Gastroesophageal sphincter (tissue), 4 donors: ENCODE results near the gene CPNE6. TPM values are rescaled to one million over a fixed set of nuclear protein-coding genes. Genes with fewer than 3 reads are reported as not detected.

Experiments used
- ATAC-seq: fragments of 150-250 bp; one replicate; pipeline ENCODE4 v1.9.1; 2016; ENCODE audit warnings: mild to moderate bottlenecking, moderate library complexity
- H3K27ac ChIP-seq, 4 donors: fragments of 200-600 bp; sonication (generic) in 3 of 4; 1 replicate in 3 of 4; 2 replicates in 1 of 4; pipeline ENCODE4 v1.5.1; 2016 to 2019
- H3K27me3 ChIP-seq: fragments of 200-600 bp; sonication (generic); one replicate; pipeline ENCODE4 v1.5.1; 2019
- H3K36me3 ChIP-seq, 2 donors: fragments of 200-600 bp; sonication (generic); one replicate each; pipeline ENCODE4 v1.5.1; 2019; ENCODE audit warnings: control low read depth in 1 of 2
- H3K4me1 ChIP-seq, 3 donors: fragments of 200-600 bp; sonication (generic); 1 replicate in 2 of 3; 2 replicates in 1 of 3; pipeline ENCODE4 v1.5.1; 2016 to 2019; ENCODE audit warnings: control low read depth in 2 of 3
- H3K4me3 ChIP-seq, 2 donors: fragments of 200-600 bp; sonication (generic); one replicate each; pipeline ENCODE4 v1.5.1; 2019; ENCODE audit warnings: mild to moderate bottlenecking in 1 of 2, moderate library complexity in 1 of 2
- H3K9me3 ChIP-seq, 3 donors: fragments of 200-600 bp; sonication (generic); one replicate each; pipeline ENCODE4 v1.5.1; 2017 to 2019; ENCODE audit warnings: control low read depth in 2 of 3
- CTCF ChIP-seq, 4 experiments: fragments of 200-600 bp in 2 of 4; fragments of 450-650 bp in 2 of 4; sonication (generic) in 1 of 4; IDR thresholded peaks; one replicate each; pipeline ENCODE4 v1.5.1; 2017 to 2019; ENCODE audit warnings: antibody characterized with exemption in 4 of 4, mild to moderate bottlenecking in 2 of 4, moderate library complexity in 2 of 4
- EP300 ChIP-seq: sonication (generic); formaldehyde crosslinking; IDR thresholded peaks from one replicate; pipeline ENCODE4 v1.6.1; 2017; ENCODE audit warnings: antibody characterized with exemption, mild to moderate bottlenecking
- POLR2A ChIP-seq, 2 donors: fragments of 450-650 bp; IDR thresholded peaks; one replicate each; pipeline ENCODE4 v1.6.1; 2017; ENCODE audit warnings: antibody characterized with exemption in 2 of 2, mild to moderate bottlenecking in 2 of 2, moderate library complexity in 1 of 2
- POLR2AphosphoS5 ChIP-seq: sonication (generic); formaldehyde crosslinking; IDR thresholded peaks from one replicate; pipeline ENCODE4 v1.6.1; 2017; ENCODE audit warnings: antibody characterized with exemption
- WGBS, 2 donors: methylation state at CpG; one replicate each; pipeline ENCODE4 v1.1.5; 2018; ENCODE audit warnings: low coverage in 1 of 2; 5-methylcytosine and 5-hydroxymethylcytosine counted together
- total RNA-seq, 4 donors: library from RNA; depleted of rRNA; stranded (reverse); fragments of >200 nt; gene quantifications; one replicate each; pipeline ENCODE4 v1.1.0, GENCODE V29; 2016

Gene CPNE6
- total RNA-seq, 4 donors from 2014 or later = 1.5 TPM; not detected in 3

- Histone ChIP-seq H3K4me3 (no peak overlapping the region), H3K36me3 (no peaks in the 10 kb centered on the region), H3K27ac (no peak overlapping the region), H3K4me1 (peaks cover 0 to 18% (median 0%) of the 10 kb centered on the region in 3 donors), H3K9me3 (no peaks in the 10 kb centered on the region), H3K27me3 (no peaks in the 10 kb centered on the region)
- WGBS, 2 donors = 89% methylated on average over 3 of the region's 3 CpGs
- ATAC-seq = no peak
- TF ChIP-seq POLR2AphosphoS5 (no peak), POLR2A (IDR thresholded peaks at IDR 0.05) (no peak), CTCF (IDR thresholded peaks at IDR 0.05) (no peak), EP300 (no peak)
These were observed 12.1 kb downstream of the CPNE6 start for GRCh38 chr14:24083462-24083861.

GRCh38 chr14:24084440-24084839 lies 13.1 kb downstream of the CPNE6 start:
- Histone ChIP-seq H3K4me1 (peaks cover 0 to 18% (median 0%) of the 10 kb centered on the region in 3 donors), H3K9me3 (no peaks in the 10 kb centered on the region), H3K4me3 (no peak overlapping the region), H3K36me3 (no peaks in the 10 kb centered on the region), H3K27me3 (no peaks in the 10 kb centered on the region), H3K27ac (no peak overlapping the region)
- no peak for TF ChIP-seq CTCF (IDR thresholded peaks at IDR 0.05)
- no CpG with 5 or more reads among the region's 2 CpGs for WGBS, 2 donors
- no peak for ATAC-seq

GRCh38 chr14:24085215-24085614 lies 13.9 kb downstream of the CPNE6 start:
- H3K27me3 ChIP-seq = no peaks in the 10 kb centered on the region
- no peaks in the 10 kb centered on the region for H3K36me3 ChIP-seq
- no peak for ATAC-seq
- WGBS, 2 donors = 86 to 93% methylated on average over 3 of the region's 3 CpGs
- peaks cover 0 to 18% (median 0%) of the 10 kb centered on the region in 3 donors for H3K4me1 ChIP-seq
- H3K27ac ChIP-seq = no peak overlapping the region
- no peaks in the 10 kb centered on the region for H3K9me3 ChIP-seq
- no peak for TF ChIP-seq CTCF (IDR thresholded peaks at IDR 0.05)
- no peak for TF ChIP-seq POLR2A (IDR thresholded peaks at IDR 0.05)
- no peak overlapping the region for H3K4me3 ChIP-seq

- TF ChIP-seq POLR2AphosphoS5 (no peak), POLR2A (IDR thresholded peaks at IDR 0.05) (no peak), EP300 (no peak), CTCF (IDR thresholded peaks at IDR 0.05) (no peak)
- ATAC-seq = no peak
These were observed 15.0 kb downstream of the CPNE6 start for GRCh38 chr14:24086193-24086955.

GRCh38 chr14:24087004-24087403 lies 15.6 kb downstream of the CPNE6 start:
- no peak overlapping the region for H3K4me3 ChIP-seq
- H3K9me3 ChIP-seq = no peaks in the 10 kb centered on the region
- ATAC-seq = no peak
- peaks cover 0 to under 1% (median 0%) of the 10 kb centered on the region in 3 donors for H3K4me1 ChIP-seq
- no peak overlapping the region for H3K27ac ChIP-seq
- 65 to 100% methylated on average over 1 of the region's 1 CpG for WGBS, 2 donors
- no peaks in the 10 kb centered on the region for H3K36me3 ChIP-seq
- no peak for TF ChIP-seq CTCF (IDR thresholded peaks at IDR 0.05)
- H3K27me3 ChIP-seq = no peaks in the 10 kb centered on the region

More at GRCh38 chr14:24086193-24086955, 15.0 kb downstream of the CPNE6 start:
- H3K27me3 ChIP-seq = no peaks in the 10 kb centered on the region
- 100% methylated on average over 1 of the region's 3 CpGs; no CpG with 5 or more reads in 1 of the 2 donors for WGBS, 2 donors
- no peak overlapping the region for H3K27ac ChIP-seq
- peaks cover 0 to 7% (median 0%) of the 10 kb centered on the region in 3 donors for H3K4me1 ChIP-seq
- no peaks in the 10 kb centered on the region for H3K9me3 ChIP-seq
- no peak overlapping the region for H3K4me3 ChIP-seq
- H3K36me3 ChIP-seq = no peaks in the 10 kb centered on the region
